GM18907 (cell line): Measurements from ENCODE around the gene PRDM16.

ENCODE experiments used
- ATAC-seq: cut with Tn5 transposase; IDR thresholded peaks from one replicate; pipeline ENCODE4 v1.9.1; 2021; ENCODE audit warnings: mild to moderate bottlenecking, moderate library complexity; ENCODE audit not compliant: unreplicated experiment

The PRDM16 gene

DNA sequence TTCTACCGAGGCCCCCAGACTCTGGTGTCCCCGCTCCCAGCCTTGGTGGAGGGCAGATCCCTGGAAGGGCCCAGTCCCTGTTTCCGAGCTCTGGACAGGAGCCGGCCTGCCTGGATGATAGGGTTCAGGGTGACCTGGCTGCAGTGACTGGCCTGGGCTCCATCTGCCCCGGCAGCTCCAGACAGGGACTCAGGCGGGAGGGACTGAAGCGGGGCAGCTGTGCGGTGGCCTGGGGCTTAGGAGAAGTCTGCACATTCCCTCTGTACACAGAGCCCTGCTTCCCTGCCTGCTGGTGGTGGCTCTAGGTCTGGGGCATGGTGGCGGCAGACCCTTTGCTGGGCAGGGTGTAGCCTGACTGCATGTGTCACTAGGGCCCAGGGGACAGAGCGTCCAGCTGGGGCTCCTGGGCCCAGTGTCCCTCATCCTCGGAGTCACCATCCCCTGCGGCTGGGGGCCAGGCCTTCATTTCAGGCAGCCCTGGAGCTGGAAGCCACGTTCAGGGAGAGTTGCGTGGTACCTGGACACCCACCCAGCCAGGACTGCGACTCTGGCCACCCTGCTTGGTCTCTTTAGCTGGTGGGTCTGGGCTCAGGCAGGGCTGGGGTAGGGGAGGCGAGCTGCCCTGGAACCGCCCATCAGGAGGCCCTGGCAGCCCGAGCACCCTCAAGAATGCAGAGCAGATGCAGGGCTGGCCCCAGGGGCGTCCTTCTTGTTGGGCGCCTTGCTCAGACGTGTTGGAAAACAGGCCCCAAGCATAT, 395.1 kb downstream of the PRDM16 start:
- no peak for ATAC-seq

- no peak for ATAC-seq
These were observed 395.6 kb downstream of the PRDM16 start for GRCh38 chr1:3464649-3465025.

GRCh38 chr1:3465091-3465934, 396.3 kb downstream of the PRDM16 start:
- no peak for ATAC-seq

GRCh38 chr1:3465935-3466321, 396.9 kb downstream of the PRDM16 start:
- no peak for ATAC-seq

DNA sequence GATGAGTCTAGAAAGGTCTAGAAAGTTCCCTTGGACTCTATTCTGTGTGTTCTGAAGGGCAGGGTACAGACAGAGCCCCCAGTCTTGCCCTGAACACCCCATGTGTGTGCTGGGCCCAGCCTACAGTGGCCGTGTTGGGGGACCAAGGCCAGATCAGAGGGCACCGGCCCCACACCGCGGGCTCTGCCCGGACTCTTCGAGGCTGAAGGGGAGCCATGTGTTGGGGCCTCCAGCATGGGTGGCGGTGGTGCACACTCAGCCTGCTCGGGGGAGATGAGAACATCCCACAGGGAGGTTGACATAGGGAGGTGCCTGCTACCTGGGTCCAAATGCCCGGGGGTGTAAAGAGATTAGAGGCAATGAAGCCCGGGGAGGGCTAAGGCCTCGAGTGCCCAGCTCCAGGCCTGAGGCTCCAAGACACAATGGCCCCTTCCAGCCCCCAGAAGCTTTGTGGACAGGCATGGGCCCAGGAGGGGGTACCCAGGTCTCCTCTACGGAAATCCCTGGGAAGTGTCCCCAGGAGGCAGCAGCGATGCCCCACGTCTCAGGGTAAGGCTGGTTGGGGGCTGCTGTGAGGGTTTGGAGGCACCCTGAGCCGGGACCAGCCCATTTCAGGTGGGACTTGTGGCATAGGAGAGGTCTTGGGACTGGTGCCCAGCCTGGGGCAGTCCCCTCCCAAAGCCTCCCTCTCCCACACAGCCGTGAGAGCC, 397.5 kb downstream of the PRDM16 start:
- ATAC-seq = no peak

- no peak for ATAC-seq
These were observed 398.4 kb downstream of the PRDM16 start for GRCh38 chr1:3467096-3468036.

GRCh38 chr1:3468236-3469103, 399.5 kb downstream of the PRDM16 start:
- no peak for ATAC-seq

DNA sequence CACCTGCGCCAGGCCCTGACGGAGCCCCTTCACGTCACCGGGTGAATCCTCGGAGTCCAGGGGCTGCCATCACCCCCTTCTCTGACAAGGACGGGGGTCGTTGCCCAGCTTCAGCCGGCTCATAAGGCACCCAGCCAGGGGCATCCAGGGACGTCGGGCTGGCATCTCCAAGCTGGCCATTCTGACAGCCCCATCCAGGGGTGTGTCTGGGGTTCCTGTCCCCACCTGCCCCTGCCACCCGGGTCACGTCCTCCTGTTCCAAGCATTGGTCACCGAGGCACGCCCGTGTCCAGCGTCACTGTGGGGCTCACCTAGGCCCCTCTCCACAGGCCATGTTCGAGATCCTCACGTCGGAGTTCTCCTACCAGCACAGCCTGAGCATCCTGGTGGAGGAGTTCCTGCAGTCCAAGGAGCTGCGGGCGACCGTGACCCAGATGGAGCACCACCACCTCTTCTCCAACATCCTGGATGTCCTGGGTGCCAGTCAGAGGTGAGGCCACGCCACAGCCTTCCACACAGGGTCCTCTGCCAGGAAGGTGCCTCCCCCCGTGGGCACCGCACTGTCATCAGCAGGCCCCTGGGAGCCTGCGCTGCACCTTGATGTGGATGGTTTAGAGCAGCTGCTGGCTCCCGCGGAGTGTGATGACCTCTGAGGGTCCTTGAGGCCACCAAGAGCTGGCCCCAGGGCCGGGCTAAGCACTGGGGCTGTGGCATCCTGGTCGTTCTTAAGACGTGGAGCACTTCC, 400.3 kb downstream of the PRDM16 start:
- ATAC-seq = no peak

DNA sequence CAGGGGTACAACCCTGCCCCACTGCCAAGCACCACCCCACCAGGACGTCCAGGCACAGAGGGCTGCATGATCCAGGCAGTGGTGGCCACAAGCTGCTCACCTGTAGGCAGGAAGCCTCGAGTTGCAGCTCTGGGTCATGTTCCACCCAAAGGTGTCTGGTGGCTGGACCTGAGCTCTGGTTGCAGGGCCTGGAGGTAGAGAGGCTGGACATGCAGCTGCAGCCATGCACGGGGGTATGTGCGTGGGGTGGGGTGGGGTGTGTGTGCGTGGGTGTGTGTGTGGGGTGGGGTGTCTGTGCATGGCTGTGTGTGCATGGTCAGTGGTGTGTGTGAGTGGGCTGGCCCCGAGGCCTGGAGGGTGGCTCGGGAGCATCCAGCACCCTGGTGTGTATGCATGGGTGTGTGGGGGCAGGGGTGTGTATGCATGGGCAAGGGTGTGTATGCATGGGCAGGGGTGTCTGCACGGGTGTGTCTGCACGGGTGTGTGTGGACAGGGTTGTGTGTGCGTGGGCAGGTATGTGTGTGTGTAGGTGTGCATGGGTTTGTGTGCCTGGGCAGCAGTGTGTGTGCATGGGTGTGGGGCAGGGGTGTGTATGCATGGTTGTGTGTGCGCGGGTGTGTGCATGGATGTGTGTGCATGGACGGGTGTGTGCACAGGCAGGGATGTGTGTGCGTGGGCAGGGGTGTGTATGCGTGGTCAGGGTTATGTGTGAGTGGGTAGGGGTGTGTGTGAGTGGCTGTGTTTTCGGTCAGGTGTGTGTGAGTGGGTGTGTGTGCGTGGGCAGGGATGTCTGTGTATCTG, 401.0 kb downstream of the PRDM16 start:
- ATAC-seq = no peak

DNA sequence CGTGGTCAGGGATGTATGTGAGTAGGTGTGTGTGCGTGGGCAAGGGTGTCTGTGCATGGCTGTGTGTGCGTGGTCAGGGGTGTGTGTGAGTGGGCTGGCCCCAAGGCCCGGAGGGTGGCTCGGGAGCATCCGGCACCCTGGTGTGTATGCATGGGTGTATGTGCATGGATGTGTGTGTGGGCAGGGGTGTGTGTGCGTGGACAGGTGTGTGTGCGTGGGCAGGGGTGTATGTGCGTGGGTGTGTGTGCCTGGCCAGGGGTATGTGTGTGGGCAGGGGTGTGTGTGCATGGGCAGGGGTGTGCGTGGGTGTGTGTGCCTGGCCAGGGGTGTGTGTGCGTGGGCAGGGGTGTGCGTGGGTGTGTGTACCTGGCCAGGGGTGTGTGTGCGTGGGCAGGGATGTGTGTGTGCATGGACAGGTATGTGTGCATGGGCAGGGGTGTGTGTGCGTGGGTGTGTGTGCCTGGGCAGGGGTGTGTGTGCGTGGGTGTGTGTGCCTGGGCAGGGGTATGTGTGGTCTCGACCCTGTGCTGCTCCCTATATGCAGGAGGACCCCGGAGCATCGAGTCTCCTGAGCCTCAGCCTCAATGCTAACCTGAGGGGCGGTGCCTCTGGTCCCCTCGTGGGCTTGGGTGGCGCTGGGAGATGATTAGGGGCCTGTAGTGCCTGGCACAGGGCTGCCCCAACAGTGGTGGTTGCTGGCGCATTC, 401.8 kb downstream of the PRDM16 start:
- ATAC-seq = no peak

GRCh38 chr1:3471356-3472087, 402.5 kb downstream of the PRDM16 start:
- no peak for ATAC-seq

DNA sequence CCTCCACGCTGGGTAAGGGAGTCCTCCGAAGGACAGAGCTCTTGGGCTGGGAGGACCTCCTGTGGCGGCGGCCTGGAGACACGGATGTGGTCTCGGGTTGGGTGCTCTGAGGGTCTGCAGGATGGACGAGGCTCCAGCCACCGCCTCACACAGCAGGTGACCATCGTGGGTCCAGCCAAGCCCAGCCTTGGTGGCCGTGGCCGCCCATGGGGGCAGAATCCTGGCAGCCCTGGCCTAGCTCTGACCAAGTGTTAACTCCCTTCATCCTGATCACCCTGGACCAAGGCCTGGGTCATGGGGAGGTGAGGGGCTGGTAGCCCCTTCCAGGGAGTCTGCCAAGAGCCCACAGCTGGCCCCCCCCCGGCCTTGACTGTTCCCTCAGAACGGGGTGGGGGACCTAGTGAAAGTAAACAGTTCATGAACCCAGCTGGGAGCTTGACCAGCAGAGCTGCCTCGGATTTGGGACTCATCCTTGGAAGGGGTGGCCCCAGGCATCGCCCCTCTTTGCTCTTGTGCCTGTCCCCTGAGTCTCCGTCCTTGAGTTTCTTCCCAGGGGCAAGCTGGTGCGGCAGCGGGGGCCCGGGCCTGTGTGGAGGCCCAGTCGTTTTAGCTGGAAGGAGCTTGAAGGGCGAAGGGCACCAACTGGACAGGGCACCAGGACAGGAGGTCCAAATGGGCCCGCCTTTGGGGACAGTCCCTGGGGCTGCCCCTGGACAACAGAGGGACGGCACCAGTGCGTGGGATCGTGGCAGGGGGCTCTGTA, 403.3 kb downstream of the PRDM16 start:
- ATAC-seq = no peak

- no peak for ATAC-seq
These were observed 403.9 kb downstream of the PRDM16 start for GRCh38 chr1:3472906-3473305.

DNA sequence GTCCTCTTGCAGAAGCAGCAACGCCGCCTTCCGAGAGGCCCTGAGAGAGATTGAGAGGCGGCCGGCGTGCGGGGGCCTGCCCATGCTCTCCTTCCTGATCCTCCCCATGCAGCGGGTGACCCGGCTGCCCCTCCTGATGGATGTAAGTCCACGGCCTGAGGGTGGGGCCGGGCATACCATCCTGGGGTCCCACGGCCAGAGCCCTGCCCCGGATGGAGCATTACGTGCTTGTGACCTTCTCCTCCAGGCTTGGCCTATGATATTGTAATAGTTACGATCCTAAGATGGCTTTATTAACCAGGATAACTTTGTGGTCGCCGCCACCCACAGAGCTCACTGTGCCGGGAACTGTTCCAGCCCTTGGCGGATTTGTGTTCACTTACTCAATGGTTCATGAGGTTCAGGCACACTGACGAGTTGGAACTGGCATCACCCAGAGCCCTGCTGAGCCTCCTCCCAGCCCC, 404.4 kb downstream of the PRDM16 start:
- no peak for ATAC-seq

DNA sequence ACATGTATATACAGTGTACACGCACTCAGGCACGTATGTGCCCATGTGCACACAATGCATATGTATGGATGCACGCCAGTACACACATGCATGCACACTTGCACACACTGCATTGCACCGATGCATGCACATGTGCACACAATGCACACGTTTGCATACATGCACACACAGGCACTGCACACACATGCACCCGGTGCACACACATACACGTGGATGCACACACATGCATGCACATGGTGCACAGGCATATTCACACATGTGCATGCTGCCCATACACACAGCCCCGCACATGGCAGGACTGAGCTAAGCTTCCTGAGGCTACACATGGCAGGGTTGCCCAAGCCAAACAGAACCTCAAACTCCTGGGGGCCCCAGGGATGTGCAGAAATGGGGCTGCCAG, 405.0 kb downstream of the PRDM16 start:
- no peak for ATAC-seq

DNA sequence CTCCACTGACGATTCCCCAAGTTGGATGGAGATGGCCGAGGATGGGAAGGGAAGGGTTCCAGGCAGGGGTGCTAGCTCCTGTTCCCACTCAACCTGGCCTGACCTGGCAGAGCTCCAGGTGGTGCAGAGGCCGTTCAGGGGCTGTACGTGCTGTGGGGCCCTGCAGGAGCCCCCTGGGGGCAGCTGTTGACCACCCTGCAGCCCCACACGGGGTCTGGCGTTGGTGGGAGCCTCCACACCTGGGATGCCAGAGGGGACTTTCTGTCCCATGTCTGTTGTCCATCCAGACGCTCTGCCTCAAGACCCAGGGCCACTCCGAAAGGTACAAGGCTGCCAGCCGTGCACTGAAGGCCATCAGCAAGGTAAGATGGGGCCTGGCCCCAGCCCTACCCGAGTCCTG, 405.4 kb downstream of the PRDM16 start:
- no peak for ATAC-seq
